Suppressor macrophage treated with lipopolysaccharide for 1 hour (primary cell): ENCODE results near the gene PMF1.

Experiments
- DNase-seq, 3 donors: peaks; one replicate each; pipeline ENCODE4 v3.0.0-alpha.2; 2020 to 2022

The PMF1 gene

GRCh38 chr1:156276532-156276931 lies 63.7 kb downstream of the PMF1 start:
- DNase-seq: peak in 2 of 3 donors; percentile 28 to 73

GRCh38 chr1:156276966-156277381 lies 64.2 kb downstream of the PMF1 start:
- DNase-seq: peak in 2 of 3 donors; percentile 48 to 51

- DNase-seq: no peak
Measured at GRCh38 chr1:156279837-156280236, 67.0 kb downstream of the PMF1 start.

GRCh38 chr1:156281281-156281680 lies 68.5 kb downstream of the PMF1 start:
- DNase-seq: peak; percentile 87 to 92 (median 92)

GRCh38 chr1:156281693-156282478 lies 69.1 kb downstream of the PMF1 start:
- DNase-seq: peak; percentile 79 to 83 (median 82)

GRCh38 chr1:156282479-156283222 lies 69.8 kb downstream of the PMF1 start, which contains the start of gene SMG5:
Gene SMG5 (minus strand): TSS chr1:156282825. CDS start chr1:156282680, 145 bp downstream.
- DNase-seq: peak; percentile 98 to 100 (median 99)

- peak; percentile 37 to 56 (median 44) for DNase-seq
Measured at GRCh38 chr1:156283521-156283920, 70.7 kb downstream of the PMF1 start.

GRCh38 chr1:156284112-156284511 lies 71.3 kb downstream of the PMF1 start, which contains the start of gene TMEM79:
Gene TMEM79 (plus strand): TSS chr1:156284325. CDS start chr1:156285227, 902 bp downstream.
- DNase-seq: no peak

GRCh38 chr1:156284757-156285156 lies 72.0 kb downstream of the PMF1 start:
- peak; percentile 59 to 70 (median 67) for DNase-seq

- no peak for DNase-seq
Measured at GRCh38 chr1:156285437-156285836, 72.6 kb downstream of the PMF1 start.

- no peak for DNase-seq
Measured at GRCh38 chr1:156286061-156286460, 73.3 kb downstream of the PMF1 start.
